ENCODE results near the gene ACTN4.

DNA sequence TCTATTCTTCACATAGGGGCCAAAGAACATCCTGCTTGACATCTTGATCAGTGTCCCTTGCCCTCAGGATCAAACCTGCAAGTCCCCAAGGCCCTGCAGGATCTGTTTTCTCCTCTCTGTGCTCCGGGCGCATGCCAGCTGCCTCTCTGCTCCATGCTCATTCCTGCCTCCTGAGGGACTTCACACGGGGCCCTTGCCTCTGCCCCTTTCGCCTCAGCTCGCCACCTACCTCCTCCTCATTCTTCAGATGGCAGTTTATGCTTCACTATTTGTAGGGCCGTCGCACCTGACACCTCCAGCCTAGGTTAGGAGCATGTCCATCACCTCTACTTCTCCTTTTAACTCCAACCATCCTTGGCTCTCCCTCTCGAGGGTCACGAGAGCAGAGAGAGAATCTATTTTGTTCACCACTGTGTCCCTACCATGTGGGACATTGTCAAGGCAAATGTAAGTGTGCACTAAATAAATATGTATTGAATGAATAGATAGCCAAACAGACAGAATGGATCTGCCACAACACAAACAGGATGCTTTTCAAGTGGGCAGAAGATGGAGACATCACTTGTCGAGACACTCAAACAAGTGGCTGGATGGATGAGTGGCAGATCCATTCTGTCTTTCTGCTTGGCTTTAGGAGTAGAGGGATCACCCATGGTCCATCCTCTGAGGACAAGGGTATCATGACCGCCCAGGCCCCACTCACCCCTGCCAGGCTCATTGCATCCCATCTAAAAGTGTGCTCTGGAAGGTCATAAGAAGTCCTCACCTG, 29.6 kb downstream of the ACTN4 start:
- TF ChIP-seq POLR2A (IDR thresholded peaks at IDR 0.05) (no peak), EP300 (IDR thresholded peaks at IDR 0.05) (no peak)
